HG03108 (cell line): ENCODE data around the gene IGDCC3.

ENCODE experiments used
- ATAC-seq: cut with Tn5 transposase; IDR thresholded peaks from one replicate; pipeline ENCODE4 v1.9.1; 2021; ENCODE audit warnings: moderate library complexity; ENCODE audit not compliant: unreplicated experiment

IGDCC3 gene

DNA sequence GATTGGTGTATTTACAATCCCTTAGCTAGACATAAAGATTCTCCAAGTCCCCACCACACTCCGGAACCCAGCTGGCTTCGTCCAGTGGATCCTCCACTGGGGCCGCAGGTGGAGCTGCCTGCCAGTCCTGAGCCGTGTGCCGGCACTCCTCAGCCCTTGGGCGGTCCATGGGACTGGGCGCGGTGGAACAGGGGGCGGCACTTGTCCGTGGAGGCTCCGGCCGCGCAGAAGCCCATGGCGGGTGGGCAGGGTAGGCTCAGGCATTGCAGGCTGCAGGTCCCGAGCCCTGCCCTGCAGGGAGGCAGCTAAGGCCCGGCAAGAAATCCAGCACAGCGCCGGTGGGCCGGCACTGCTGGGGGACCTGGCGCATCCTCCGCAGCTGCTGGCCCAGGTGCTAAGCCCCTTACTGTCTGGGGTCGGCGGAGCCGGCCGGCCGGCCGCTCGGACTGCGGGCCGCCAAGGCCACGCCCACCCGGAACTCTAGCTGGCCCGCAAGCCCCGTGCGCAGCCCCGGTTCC, 76.8 kb downstream of the IGDCC3 start:
- ATAC-seq, result no peak

DNA sequence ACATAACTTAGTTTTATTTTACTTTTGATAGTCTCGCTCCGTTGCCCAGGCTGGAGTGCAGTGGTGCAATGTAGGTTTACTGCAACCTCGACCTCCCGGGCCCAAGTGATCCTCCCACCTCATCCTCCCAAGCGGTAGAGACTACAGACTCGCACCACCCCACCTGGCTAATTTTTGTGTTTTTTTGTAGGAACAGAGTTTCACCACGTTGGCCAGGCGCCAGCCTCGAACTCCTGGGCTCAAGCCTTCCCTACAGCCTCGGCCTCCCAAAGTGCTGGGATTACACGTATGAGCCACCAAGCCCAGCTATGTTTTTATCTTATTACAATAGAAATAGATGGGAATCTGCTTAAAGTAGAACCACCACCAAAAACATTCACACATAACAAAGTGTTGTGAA, 79.1 kb downstream of the IGDCC3 start:
- ATAC-seq, result no peak

GRCh38 chr15:65292938-65293518, 84.8 kb downstream of the IGDCC3 start:
- no peak for ATAC-seq

DNA sequence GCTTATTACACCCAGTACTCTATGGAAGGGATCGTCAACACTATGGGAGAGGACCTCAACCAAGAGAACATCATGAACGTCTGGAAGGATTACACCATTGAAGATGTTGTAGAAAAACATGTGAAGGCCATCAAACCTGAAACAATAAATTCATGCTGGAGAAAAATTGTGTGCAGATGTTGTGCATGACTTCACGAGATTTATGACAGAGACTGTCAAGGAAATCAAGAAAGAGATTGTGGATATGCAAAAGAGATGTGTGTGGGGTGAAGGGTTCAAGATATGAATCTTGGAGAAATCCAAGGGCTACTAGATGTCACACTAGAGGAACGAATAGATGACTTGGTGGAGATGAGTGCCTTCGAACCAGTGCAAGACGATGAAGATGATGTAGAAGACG, 87.6 kb downstream of the IGDCC3 start:
- ATAC-seq, result no peak

GRCh38 chr15:65289261-65289854, 88.4 kb downstream of the IGDCC3 start:
- no peak for ATAC-seq

- no peak for ATAC-seq
Observed at GRCh38 chr15:65287520-65287855, 90.3 kb downstream of the IGDCC3 start.

- ATAC-seq, result peak; percentile 89
Observed at GRCh38 chr15:65286704-65287519, 90.9 kb downstream of the IGDCC3 start, which contains the start of gene PARP16. PARP16 (minus strand) TSS chr15:65286883; CDS start chr15:65286426, 457 bp downstream.

DNA sequence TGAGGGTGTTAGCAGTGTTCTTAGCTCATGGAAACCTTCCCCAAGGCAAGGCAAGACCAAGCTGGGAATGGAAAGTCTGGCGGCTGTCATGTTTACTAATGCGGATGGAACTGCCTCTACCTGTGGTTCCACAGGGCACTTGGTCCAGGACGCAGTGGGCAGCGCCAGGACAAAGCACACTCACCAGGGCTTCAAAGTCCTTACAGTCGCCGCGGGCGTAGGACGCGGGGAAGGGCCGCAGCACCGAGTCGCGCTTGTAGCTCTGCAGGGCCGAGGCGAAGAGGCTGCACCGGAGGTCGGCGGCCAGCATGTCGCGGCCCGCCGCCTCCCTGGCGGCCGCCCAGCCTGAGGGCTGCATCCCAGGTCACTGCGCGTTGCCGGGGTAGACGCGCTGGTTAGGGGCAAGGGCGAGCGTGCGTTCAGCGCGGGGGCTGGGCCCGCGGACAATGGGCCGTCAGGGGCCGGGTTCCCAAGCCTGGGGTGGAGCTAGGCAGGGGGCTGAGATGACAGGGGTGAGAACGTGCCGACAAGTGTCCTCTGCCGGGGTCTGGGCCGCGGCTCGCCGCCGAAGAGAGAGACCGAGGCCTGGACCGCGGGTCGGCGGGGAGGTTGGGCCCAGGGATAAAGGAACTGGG, 91.6 kb downstream of the IGDCC3 start:
- ATAC-seq, result peak; percentile 24

DNA sequence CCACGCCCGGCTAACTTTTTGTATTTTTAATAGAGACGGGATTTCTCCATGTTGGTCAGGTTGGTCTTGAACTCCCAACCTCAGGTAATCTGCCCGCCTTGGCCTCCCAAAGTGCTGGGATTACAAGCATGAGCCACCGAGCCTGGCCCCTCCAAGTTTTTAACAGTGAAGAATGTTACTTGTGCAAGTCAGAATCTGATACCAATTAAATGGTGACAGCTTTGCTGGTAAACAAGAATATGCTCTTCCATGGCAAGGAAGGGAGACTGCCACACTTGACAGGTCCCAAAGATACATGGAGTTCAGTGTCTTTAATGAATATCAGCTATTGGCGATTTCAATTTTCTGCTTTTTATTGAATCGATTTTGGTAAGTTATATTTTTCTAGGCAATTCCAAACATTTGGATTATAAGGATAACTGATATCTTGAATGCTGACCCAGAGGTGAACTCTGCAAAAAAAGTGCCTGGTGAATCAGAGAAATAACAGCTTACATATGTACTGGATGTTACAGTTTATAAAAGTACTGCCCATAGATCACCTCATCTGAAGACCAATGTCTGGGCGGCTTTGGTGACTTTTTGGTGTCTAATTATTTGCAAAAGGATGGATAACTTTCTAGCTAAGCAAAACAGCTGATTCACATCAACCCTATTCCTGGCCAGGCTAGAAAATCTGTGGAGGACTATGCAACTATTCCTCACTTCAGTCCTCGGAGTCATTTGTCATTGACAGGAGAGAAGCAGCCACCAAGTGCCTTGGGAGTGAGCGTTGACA, 92.3 kb downstream of the IGDCC3 start:
- ATAC-seq, result no peak

GRCh38 chr15:65278480-65278879, 99.3 kb downstream of the IGDCC3 start:
- ATAC-seq, result no peak
